HG03280 (cell line): ENCODE measurements around the gene MAOA.
"Not testable (repeated sequence)": the region's sequence is repeated elsewhere in the genome, so short reads cannot be mapped to it uniquely, and the experiment has no call there.

ENCODE experiments used
- ATAC-seq: cut with Tn5 transposase; IDR thresholded peaks from one replicate; pipeline ENCODE4 v1.9.1; 2021; ENCODE audit warnings: mild to moderate bottlenecking, moderate library complexity; ENCODE audit not compliant: unreplicated experiment

MAOA gene

DNA sequence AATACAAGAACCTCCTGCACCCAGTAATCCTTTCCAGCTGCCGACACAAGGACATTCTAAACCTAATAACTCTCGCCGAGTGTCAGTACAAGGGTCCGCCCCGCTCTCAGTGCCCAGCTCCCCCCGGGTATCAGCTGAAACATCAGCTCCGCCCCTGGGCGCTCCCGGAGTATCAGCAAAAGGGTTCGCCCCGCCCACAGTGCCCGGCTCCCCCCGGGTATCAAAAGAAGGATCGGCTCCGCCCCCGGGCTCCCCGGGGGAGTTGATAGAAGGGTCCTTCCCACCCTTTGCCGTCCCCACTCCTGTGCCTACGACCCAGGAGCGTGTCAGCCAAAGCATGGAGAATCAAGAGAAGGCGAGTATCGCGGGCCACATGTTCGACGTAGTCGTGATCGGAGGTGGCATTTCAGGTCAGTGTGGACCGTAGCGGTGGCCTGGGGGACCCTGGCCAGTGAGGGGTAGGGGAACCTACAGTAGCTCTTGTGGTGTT is at the start of gene MAOA:
Gene MAOA (plus strand): TSS at position 295 of the 490 bp plus-strand sequence. CDS start 43 bp downstream, at position 338.
- no peak for ATAC-seq

DNA sequence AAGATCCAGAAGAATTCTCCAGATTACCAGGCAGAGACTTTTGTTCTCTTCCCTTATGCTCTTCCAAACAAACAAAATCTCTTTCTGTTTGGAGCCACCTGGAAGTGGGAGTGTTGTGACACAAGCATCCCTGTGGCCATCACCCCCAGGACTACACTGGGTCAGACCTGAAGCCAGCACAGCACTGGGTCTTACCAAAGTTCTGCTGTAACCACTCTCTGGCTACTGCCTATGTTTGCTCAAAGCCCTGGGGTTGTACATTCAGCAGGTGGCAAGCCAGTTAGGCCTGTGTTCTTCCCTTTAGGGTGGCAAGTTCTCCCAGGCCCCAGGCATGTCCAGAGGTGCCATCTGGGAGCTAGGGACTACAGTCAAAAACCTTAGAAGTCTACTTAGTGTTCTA is 43.7 kb upstream of the MAOA start:
- no peak for ATAC-seq

DNA sequence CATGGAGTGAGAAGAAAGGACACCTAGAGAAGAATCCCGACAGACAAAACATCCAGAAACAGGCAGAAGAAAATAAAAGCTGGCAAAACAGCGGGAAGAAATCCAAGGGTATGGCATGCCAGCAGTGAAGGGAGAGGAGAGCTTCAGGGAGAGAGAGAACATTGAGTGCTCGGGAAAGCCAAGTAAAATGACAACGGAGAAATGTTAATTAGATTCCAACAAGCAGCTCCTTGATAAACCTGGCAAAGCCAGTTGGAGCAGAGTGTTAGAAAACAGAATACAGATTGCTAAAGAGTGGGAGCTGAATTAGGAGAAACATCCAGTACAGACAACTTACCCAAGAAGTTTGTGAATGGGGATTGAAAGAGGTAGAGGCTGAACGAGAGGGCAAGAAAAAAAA is 40.4 kb upstream of the MAOA start:
- no peak for ATAC-seq

DNA sequence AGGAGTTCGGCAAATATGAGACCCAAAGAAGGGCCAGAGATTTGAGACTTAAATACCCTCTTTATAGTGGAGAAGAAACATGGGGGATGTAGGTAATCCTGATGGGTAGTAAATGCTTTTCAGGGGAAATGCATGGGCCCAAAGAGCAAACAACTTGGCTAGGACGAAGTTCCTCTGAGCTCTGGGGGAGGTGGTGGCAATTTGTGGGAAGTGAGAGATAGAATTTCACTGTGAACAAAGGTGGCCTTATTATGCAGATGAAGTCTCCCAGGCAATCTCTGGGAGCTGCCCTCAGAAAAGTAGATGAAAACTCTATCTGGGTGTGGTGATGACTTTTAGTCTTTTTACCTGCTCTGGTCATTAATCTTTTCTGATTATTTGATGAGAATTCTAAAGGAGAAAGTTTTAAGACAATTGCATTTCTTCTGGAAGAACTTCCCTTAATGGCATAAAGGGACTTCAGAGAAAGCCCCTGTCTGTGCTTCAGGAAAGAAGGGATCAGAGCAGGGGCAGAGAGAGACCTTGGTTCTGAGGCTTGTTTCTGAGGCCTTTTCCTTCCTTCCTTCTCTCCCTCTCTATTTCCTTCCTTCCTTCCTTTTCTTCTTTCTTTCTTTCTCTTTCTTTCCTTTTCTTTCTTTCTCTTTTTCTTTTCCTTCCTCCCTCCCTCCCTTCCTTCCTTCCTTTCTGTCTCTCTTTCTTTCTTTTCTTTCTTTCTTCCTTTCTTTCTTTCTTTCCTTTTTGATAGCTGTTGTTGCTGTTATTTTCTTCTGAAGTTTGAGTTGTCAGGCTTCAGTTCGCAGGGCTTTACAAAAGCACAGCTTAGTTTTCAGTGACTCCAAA is 37.5 kb upstream of the MAOA start:
- ATAC-seq: no peak

DNA sequence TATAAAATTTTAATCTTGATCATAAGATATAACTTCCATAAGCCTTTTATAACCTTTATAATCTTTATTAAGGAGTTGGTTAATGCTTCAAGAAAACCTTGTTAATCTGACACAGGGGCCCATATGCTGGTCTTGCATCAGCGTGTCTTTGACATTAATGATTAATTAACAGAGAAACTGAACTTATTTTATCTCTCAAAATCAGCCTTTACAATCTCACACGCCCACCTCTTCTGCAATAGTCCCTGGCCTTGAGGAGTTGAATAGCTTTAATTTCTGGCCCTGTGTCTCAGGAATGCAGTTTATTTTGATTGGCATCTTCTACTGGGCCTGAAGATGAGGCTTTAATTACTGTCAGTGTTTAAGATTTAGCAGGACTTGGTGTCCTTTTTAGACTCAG is 36.2 kb upstream of the MAOA start:
- not testable (repeated sequence) for ATAC-seq

DNA sequence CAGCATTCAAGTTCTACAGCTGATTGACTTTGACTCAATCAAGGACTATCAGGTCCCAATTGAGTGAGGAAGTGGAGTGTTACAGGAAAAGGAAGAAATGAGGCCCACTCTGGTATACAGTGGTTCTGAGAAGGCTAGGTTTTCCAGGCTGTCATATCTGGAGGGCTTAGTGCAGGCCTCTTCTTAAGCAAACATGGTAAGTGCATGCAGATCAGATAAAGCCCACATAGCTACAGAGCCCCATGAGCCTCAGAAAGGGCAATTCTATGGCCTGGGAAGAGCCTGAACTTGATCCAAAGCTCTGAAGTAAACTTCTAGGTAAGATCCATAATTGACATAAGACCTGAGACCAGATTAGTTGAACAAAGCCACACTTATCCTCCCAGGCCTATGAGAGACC is 29.0 kb upstream of the MAOA start:
- ATAC-seq: no peak

DNA sequence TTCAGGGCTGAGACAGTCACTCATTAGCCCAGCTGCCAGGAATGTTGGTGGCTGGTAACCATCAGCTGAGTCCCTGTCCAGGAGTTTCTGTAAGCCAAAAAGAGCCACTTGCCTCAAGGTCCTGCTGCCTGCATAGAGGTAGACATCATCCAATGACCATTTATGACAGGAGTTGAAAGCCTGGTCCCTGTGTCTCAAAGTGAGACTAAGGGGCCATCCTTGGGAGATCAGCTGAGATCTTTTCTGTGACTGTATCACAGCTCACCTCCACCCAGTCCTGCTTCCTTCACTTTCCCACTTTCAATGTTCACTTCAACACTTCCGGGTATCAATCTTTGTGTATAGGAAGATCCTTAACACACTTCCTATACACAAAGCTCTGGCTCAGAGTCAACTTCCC is 28.4 kb upstream of the MAOA start:
- ATAC-seq: no peak

DNA sequence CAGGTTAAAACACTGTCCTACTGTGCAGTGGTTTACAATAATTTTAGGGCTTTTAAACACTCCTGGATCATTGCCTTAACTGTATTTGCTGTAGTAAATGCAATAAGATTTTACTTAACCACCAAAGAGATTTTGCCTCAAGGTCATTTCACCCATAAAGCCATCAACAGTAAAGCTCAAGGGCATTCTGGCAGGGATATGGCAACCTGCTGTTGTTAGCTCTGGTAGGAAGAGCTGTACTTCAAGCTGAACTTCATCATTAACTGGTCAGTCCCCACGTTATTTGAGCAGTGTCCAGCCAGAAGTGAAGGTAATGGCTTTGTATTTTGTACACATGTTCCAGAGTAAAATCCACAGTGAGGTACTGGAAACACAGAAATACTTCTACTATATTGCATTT is 26.9 kb upstream of the MAOA start:
- no peak for ATAC-seq

DNA sequence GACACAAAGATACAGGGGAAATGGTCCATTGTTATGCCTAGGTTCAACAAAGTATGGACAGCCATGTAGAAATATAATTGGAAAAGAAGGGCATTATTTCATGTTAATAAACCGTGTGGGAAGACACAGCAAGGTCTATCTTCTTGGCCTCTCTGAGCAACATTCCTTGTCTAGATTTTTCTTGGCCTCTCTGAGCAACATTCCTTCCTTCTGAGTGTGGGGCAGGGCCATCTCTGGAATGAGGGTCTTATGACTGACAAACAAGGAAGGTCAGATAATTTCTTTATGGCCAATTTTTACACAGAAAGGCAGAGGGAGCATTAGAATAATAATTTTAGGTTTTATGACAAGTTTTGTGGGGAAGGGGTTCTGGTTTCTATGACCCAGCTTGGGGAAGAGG is 24.3 kb upstream of the MAOA start:
- no peak for ATAC-seq

DNA sequence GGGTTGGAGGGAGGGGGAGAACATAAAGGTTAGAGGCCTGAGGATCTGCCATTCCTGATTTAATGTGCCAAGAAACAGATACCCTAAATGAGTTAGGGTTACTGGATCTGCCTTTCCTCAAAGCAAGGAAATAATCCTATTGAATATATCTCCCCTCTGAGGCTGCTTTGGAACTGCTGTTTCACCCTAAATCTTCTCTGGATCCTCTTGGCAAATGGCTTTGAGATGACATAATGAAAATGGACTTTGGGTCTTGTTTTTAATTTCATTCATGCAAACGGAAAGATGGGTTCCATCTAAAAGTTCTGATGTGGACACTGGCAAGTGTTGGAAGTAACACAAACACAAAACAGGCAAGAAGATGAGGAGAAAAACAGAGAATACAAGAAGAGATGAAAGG is 23.0 kb upstream of the MAOA start:
- no peak for ATAC-seq

DNA sequence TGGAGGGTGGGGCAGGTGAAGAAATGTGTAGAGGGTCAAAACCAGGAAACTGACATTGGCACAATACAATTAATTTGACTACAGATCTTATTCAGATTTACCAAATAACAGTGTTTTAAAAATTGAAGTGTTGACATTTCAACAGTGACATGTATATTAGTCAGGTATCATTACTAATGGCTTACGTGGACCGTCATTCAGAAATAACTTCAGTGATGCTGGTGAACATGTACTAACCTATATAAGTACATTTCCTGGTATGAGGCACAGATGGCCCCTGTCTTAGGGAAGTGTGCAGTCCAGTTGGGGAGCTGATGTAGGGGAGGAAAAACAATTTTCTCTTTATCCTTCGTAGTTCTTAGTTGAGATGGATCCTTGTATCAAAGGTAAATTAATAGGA is 22.3 kb upstream of the MAOA start:
- ATAC-seq: no peak

DNA sequence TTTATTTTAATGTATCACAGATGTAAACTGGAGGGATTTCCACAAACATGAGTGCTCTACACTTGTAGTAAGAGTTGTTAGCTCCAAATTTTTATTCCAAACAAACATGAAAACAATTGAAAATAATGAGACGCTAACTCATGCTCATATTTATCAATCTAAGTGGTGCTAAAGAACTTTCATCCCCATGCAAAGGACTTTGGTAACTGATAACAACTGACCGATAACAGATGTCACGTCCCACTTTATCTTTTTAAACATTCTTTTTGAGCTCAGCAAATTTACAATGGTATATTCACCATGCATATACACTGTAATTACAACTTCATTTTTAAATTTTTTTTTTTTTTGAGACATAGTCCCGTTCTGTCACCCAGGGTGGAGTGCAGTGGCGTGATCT is 15.6 kb upstream of the MAOA start:
- no peak for ATAC-seq

DNA sequence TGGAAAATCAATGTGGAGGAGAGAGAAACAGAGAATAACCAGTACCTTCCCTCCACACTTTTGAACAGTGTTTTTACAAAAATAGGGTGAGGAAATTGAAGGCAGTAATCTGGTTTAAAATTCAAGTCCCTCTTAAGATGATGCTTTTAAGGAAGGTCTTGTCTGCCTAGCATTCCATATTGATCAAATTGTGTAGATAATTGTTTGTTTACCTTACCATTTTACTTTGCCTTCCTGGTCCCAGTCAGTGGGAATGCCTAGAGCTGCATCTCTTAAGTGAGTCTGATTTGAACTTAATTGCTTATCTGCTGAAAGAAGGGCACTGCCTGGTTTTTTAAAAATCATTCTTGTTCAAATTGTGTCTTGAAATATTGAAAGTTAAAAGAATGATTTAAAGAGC is 14.4 kb upstream of the MAOA start:
- no peak for ATAC-seq

DNA sequence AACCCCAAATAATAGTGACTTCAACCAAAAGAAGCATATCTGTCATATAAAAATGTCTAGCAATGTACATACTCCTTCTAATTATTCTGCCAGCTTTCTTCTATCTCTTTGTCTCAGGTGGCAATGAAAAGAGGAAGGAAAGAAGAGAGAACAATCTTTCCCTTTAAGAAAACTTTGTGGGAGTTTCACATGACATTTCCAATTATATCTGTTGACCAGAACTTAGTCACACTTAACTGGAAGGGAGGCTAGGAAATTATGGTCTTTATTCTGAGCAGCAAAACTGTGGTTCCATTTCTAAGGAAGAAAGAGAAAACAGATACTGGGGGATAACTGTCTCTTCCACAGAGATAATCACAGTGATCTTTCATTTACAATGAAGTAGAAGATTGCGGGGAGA is 12.9 kb upstream of the MAOA start:
- ATAC-seq: no peak

DNA sequence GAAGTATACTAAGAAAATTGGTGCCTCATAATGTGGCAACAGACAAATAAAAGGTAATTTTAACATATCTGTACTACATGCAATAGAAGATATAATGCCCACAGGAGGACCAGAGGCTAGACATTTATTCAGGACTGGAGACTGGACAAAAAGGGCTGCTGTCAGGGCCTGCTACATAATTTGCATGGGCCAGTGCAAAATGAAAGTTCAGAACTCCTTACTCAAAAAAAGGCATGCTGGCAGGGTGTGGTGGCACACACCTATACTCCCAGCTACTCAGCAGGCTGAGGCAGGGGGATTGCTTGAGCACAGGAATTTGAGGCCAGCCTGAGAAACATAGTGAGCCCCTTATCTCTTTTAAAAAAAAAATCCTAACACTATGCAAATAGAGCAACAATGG is 12.4 kb upstream of the MAOA start:
- ATAC-seq: no peak

DNA sequence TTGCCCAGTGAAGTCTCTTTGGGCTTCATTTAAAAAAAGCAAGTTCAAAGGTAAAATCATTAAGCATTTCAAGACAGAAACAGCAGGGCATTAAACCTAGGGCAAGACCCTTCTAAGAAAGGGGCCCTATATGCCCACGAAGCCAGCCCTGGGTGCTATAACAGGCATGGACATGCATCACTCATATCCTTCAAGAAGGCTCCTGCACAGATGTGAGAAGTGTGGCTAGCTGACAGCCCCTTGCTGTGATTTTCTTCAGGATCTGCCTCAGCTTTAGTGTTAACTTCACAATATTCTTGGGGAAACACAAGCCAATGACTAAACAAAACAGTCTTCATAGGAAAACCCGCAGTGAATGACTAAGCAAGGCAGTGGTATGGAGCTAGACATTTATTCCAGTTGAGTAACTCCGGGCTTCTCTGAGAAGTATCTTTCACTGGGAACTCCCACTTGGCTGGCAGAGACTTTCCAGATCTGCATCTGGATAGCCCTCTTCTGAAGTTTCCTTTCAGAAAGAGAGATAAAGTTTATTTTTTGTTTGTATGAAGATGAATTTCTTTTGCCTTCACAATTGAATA is 11.9 kb upstream of the MAOA start:
- no peak for ATAC-seq

DNA sequence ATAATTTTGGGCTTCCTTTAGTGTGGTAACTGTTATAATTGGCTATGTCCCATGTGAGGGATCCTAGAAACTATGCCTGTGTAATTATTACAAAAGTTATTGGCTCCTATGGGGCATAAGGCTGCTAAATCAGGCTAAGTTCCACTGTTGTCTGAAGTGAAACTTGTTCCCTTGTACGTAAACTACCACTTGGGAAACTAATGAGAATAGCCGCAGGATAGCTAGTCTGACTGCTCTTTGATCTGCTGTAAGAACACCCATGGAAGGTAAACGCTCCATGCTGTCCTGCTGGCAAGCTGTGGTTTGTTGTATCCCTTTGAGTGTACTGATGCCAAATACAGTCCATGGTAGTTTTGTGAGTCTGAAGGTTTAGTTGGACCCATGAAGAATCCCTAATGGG is 9.3 kb upstream of the MAOA start:
- ATAC-seq: no peak

DNA sequence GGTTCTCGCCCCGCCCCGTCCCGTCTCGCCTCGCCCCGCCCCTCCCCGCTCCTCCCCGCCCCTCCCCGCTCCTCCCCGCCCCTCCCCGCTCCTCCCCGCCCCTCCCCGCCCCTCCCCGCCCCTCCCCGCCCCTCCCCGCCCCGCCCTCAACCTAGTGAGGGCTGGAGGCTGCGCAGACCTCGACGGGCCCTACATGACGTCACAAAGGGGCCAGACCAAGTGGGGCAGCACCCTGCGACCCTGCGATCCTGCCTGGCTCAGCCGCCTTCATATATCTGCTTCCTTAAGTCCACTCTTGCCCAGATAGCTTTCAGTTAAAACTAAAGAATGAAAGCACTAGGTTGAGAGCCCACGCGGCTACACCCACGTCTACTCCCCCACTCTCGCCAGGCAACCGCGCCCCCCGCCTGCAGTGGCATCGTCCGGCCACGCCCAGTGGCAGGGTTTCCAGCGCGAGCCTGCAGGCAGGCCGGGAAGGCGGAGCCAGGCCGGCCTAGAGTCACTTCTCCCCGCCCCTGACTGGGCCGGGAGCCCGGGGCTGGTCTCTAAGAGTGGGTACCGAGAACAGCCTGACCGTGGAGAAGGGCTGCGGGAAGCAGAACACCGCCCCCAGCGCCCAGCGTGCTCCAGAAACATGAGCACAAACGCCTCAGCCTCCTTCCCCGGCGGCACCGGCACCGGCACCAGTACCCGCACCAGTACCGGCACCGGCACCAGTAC is 1.5 kb upstream of the MAOA start:
- ATAC-seq: peak; percentile 98

DNA sequence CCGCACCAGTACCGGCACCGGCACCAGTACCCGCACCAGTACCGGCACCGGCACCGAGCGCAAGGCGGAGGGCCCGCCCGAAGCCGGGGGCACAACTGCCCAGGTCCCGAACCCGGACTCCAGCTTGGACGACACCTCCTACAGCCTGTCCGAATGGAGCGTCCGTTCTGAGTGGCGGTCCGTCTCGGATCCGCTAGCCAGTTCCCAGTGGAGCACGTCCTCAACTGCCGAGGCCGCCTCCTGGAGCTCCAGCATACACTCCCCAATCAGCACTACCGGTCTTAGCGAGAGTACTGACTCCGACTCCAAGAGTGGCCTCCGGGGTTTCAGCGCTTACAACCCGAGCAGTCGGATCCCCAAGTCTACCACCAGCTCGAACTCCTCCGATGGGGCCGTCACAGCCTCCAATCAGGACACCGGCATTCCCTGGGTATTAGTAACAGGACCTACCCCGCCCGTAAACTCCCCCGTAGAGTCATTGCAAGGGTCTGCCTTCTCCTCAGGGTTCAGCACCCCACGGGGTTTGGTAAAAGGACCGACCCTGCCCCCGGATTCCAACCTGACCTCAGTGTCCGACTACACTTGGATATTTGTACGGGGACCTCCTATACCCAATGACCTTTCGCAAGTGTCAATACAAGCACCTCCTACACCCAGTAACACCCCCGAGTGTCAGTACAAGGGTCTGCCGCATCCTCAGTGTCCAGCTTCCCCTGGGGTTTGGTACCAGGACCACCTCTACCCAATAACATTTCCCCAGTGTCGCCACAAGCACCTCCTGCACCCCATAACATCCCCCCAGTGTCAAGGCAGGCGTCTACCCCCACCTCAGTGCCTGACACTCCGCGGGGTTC is 721 bp upstream of the MAOA start:
- peak; percentile 4 for ATAC-seq

DNA sequence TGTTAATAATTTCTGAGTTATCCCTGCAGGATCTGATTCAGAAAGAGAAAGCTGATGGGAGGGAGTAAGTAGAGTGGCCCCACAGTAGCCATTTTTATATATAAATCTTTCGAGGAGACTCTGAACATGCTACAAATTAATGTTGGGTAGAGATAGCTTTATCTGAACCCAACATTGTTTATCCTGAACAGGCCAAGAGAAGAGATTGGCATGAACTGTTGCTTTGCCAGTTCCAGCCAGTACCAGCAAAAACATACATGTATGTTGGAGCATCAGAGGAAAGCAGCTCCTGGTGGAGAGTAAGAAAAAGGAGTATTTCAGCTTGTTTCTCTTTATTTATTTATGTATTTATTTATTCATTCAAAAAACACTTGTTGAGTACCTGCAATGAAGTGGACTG is 1.6 kb downstream of the MAOA start:
- no peak for ATAC-seq
